ENCODE results near the gene EPHA2. TPM values are rescaled to one million over a fixed set of nuclear protein-coding genes. Genes with fewer than 3 reads are reported as not detected.

EPHA2 gene
- total and polyA plus RNA-seq, 2 donors (not counting 3 experiments of a cell fraction or from before 2014, with no cell fraction given) = 141 to 147 TPM

GRCh38 chr1:16147156-16147926 is 8.5 kb downstream of the EPHA2 start:
- intact Hi-C loops (cut with micrococcal nuclease) = loop anchor here (1.0 to 5.0 kb wide), 2 partner anchors 8 to 350 kb away; no protein-coding TSS in a partner anchor
- peak; percentile 77 for FAIRE-seq

More at GRCh38 chr1:16147156-16147926, 8.5 kb downstream of the EPHA2 start:
- no peak overlapping the region for H2AFZ ChIP-seq (ENCODE audit: low read depth, low read length)
- H3K79me2 ChIP-seq (ENCODE audit: control insufficient read depth, insufficient read depth, low read length) = peaks cover 87% of the 10 kb centered on the region
- peak; percentile 35 for DNase-seq (ENCODE audit: low read depth, low spot score)
- peaks cover 96% of the 10 kb centered on the region for H3K4me1 ChIP-seq (ENCODE audit: control insufficient read depth, extremely low read depth, insufficient read depth, low read length)
- ChIA-PET CTCF (interaction anchor here (1.2 to 6.9 kb wide), 5 partner anchors 34 to 216 kb away, joined by 3 to 39 read pairs (median 5); partner anchors contain the start of gene FAM131C), POLR2A (interaction anchor here (0.7 to 3.3 kb wide), 3 partner anchors 8 to 293 kb away, joined by 3 to 22 read pairs (median 4); partner anchors contain the start of gene EPHA2)
- H4K20me1 ChIP-seq (replicated peaks; ENCODE audit: control insufficient read depth, extremely low read depth, insufficient read depth, low read length) = no peaks in the 10 kb centered on the region
- H3K27ac ChIP-seq (ENCODE audit: insufficient read depth, low read depth, low read length) = peak overlapping the region; percentile 99
- no peaks in the 10 kb centered on the region for H3K9me1 ChIP-seq (replicated peaks; ENCODE audit: control insufficient read depth, extremely low read depth, insufficient read depth, low read length)
- peaks cover 45% of the 10 kb centered on the region in 2 experiments for H3K36me3 ChIP-seq (ENCODE audit: control insufficient read depth in 2 of 2, extremely low read depth in 1 of 2, insufficient read depth in 2 of 2, low read length in 2 of 2)
- no peaks in the 10 kb centered on the region for H3K9me3 ChIP-seq (replicated peaks; ENCODE audit: control insufficient read depth, insufficient read depth, low read length)
- dilution Hi-C loops (cut with MboI; ENCODE audit: extremely low pct_ligation_motif_present, low sequenced_read_pairs) = no loop called here
- no TSS peak for BruUV-seq (replicated peaks)
- TF ChIP-seq POLR2A (IDR thresholded peaks at IDR 0.05; ENCODE audit: low read depth, low read length) (no peak), GATA2 (IDR thresholded peaks at IDR 0.05; ENCODE audit: insufficient read depth, insufficient read length, low read depth, low read length) (no peak), MYC (IDR thresholded peaks at IDR 0.05; ENCODE audit: low read depth, low read length) (no peak), POLR2AphosphoS5 (IDR thresholded peaks at IDR 0.05; ENCODE audit: insufficient read depth, low read depth, low read length) (no peak), FOS (IDR thresholded peaks at IDR 0.05; ENCODE audit: borderline replicate concordance, insufficient read depth, low read length) (no peak), JUN (IDR thresholded peaks at IDR 0.05; ENCODE audit: borderline replicate concordance, insufficient read depth, insufficient read length, low read depth) (no peak), EZH2 (IDR thresholded peaks at IDR 0.05; ENCODE audit: borderline replicate concordance, low read depth, low read length, severe bottlenecking) (no peak)
- TF ChIP-seq, protein P1, sequence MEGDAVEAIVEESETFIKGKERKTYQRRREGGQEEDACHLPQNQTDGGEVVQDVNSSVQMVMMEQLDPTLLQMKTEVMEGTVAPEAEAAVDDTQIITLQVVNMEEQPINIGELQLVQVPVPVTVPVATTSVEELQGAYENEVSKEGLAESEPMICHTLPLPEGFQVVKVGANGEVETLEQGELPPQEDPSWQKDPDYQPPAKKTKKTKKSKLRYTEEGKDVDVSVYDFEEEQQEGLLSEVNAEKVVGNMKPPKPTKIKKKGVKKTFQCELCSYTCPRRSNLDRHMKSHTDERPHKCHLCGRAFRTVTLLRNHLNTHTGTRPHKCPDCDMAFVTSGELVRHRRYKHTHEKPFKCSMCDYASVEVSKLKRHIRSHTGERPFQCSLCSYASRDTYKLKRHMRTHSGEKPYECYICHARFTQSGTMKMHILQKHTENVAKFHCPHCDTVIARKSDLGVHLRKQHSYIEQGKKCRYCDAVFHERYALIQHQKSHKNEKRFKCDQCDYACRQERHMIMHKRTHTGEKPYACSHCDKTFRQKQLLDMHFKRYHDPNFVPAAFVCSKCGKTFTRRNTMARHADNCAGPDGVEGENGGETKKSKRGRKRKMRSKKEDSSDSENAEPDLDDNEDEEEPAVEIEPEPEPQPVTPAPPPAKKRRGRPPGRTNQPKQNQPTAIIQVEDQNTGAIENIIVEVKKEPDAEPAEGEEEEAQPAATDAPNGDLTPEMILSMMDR (IDR thresholded peaks at IDR 0.05; ENCODE audit: extremely low read depth in 1 of 2, insufficient read depth in 1 of 2, low read depth in 1 of 2, low read length in 2 of 2) = no peak
- TF ChIP-seq, protein P2, sequence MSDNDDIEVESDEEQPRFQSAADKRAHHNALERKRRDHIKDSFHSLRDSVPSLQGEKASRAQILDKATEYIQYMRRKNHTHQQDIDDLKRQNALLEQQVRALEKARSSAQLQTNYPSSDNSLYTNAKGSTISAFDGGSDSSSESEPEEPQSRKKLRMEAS (IDR thresholded peaks at IDR 0.05; ENCODE audit: insufficient read depth, insufficient read length) = no peak
- peak overlapping the region in 1 of 3 experiments; percentile 13 for H3K4me3 ChIP-seq (replicated peaks in 1 of 3; ENCODE audit: insufficient read depth in 1 of 3, low read depth in 1 of 3, low read length in 3 of 3)
- peak overlapping the region; percentile 89 for H3K9ac ChIP-seq (replicated peaks; ENCODE audit: extremely low read depth, insufficient read depth, low read length)
- H3K27me3 ChIP-seq (ENCODE audit: control insufficient read depth in 2 of 2, insufficient read depth in 2 of 2, low read length in 2 of 2) = no peaks in the 10 kb centered on the region
- peak overlapping the region; percentile 64 for H3K4me2 ChIP-seq (ENCODE audit: insufficient read depth, low read length)

Data from endothelial cell of umbilical vein (primary cell).